ENCODE data around the gene CYTH1. TPM values are rescaled to one million over a fixed set of nuclear protein-coding genes. Genes with fewer than 3 reads are reported as not detected.
A peak's percentile ranks its signal among the peaks of the same experiment; 100 is the strongest.

Gene CYTH1
- total and polyA plus RNA-seq, 8 donors: 18.3 to 34.4 (median 23.5) TPM

- H3K27ac ChIP-seq: no peak overlapping the region
- no peak for ATAC-seq
- DNase-seq: no peak
- H3K27me3 ChIP-seq: no peaks in the 10 kb centered on the region
- FAIRE-seq: no peak
- 97 to 99% methylated on average over 2 of the region's 2 CpGs for WGBS, 2 donors
- intact Hi-C loops (cut with DNase I): no loop called here
- H3K36me3 ChIP-seq: no peaks in the 10 kb centered on the region
- H3K9me3 ChIP-seq: no peaks in the 10 kb centered on the region
- peaks cover 0 to 29% (median 13%) of the 10 kb centered on the region in 3 donors for H3K4me1 ChIP-seq
- H3K4me3 ChIP-seq: no peak overlapping the region
- TF ChIP-seq, protein P1, sequence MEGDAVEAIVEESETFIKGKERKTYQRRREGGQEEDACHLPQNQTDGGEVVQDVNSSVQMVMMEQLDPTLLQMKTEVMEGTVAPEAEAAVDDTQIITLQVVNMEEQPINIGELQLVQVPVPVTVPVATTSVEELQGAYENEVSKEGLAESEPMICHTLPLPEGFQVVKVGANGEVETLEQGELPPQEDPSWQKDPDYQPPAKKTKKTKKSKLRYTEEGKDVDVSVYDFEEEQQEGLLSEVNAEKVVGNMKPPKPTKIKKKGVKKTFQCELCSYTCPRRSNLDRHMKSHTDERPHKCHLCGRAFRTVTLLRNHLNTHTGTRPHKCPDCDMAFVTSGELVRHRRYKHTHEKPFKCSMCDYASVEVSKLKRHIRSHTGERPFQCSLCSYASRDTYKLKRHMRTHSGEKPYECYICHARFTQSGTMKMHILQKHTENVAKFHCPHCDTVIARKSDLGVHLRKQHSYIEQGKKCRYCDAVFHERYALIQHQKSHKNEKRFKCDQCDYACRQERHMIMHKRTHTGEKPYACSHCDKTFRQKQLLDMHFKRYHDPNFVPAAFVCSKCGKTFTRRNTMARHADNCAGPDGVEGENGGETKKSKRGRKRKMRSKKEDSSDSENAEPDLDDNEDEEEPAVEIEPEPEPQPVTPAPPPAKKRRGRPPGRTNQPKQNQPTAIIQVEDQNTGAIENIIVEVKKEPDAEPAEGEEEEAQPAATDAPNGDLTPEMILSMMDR (IDR thresholded peaks at IDR 0.05): no peak
Measured at GRCh38 chr17:78712043-78712442, 70.0 kb downstream of the CYTH1 start.

- peaks cover 0 to 15% (median 2%) of the 10 kb centered on the region in 3 donors for H3K4me1 ChIP-seq
- FAIRE-seq (no peak), ATAC-seq (no peak), DNase-seq (no peak)
- no peak overlapping the region for H3K27ac ChIP-seq
- intact Hi-C loops (cut with DNase I): no loop called here
- 93 to 96% methylated on average over 4 of the region's 4 CpGs for WGBS, 2 donors
- TF ChIP-seq, protein P1 (IDR thresholded peaks at IDR 0.05): no peak
- no peaks in the 10 kb centered on the region for H3K9me3 ChIP-seq
- no peaks in the 10 kb centered on the region for H3K36me3 ChIP-seq
- H3K27me3 ChIP-seq: no peaks in the 10 kb centered on the region
- H3K4me3 ChIP-seq: no peak overlapping the region
Measured at GRCh38 chr17:78710607-78711006, 71.5 kb downstream of the CYTH1 start.

GRCh38 chr17:78709751-78710181, 72.3 kb downstream of the CYTH1 start:
- ATAC-seq (no peak), DNase-seq (no peak), FAIRE-seq (no peak)
- Histone ChIP-seq H3K27ac (no peak overlapping the region), H3K9me3 (no peaks in the 10 kb centered on the region), H3K4me1 (peaks cover 0 to 7% (median 0%) of the 10 kb centered on the region in 3 donors), H3K27me3 (no peaks in the 10 kb centered on the region), H3K4me3 (no peak overlapping the region), H3K36me3 (no peaks in the 10 kb centered on the region)
- TF ChIP-seq, protein P1 (IDR thresholded peaks at IDR 0.05): no peak
- intact Hi-C loops (cut with DNase I): loop anchor here in 1 of 3 donors (10.0 kb wide), 1 partner anchor 205 kb away; no protein-coding TSS in a partner anchor
- WGBS, 2 donors: 77 to 79% methylated on average over 4 of the region's 4 CpGs

DNA sequence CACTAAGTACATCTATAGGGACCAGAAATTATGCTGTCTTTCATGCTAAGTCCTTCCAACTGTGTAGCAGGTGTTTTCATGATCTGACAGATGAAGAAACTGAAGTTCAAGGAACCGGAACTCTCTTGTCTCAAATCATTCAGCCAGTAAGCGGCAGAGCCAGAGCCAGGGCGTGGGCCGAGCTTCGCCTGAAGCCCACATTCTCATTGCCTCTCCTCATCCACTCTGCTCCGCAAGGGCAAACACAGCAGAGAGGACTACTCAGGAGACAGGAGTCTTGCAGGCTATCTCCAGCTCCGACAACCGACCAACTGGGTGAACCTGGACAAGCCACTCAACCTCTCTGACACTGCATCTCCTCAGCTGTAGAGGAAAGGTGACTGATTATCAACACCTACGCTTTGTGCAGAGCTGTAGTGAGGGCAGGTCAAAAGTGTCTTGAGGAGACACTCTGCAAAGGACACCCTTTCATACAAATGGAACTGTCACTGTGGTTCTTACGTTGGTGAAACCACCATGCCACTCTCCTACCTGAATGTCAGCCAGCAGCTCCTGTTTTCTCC, 72.9 kb downstream of the CYTH1 start:
- ATAC-seq (no peak), FAIRE-seq (no peak), DNase-seq (peak in 1 of 6 donors; percentile 66)
- intact Hi-C loops (cut with DNase I): loop anchor here in 1 of 3 donors (10.0 kb wide), 1 partner anchor 204 kb away; no protein-coding TSS in a partner anchor
- no peaks in the 10 kb centered on the region for H3K27me3 ChIP-seq
- H3K9me3 ChIP-seq: no peaks in the 10 kb centered on the region
- no peaks in the 10 kb centered on the region for H3K36me3 ChIP-seq
- 90 to 93% methylated on average over 10 of the region's 10 CpGs for WGBS, 2 donors
- no peak overlapping the region for H3K4me3 ChIP-seq
- H3K4me1 ChIP-seq: peaks cover 0 to 6% (median 0%) of the 10 kb centered on the region in 3 donors
- TF ChIP-seq, protein P1 (IDR thresholded peaks at IDR 0.05): no peak
- no peak overlapping the region for H3K27ac ChIP-seq

DNA sequence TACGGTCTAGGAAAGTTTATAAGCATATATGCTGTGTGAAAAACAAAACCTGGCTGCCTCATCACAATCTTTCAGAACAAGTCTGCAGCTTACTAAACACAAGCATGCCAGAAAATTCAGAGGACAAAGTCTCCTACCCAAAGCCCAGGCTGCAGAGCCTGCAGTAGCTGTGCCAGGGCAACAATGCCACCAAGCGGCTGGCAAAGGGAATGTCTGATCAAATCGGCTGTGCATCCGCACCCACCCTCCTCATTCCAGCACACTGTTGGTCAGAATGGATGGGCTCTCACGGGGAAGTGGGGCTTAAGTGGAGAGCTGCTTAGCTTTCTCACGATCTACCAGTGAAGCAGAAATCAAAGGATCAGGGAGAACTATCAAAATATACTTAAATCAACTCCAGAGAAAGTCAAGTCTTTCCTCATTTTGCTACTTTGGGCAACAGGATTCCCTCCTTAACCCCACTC, 73.5 kb downstream of the CYTH1 start:
- H3K36me3 ChIP-seq: no peaks in the 10 kb centered on the region
- no peaks in the 10 kb centered on the region for H3K9me3 ChIP-seq
- H3K4me3 ChIP-seq: no peak overlapping the region
- intact Hi-C loops (cut with DNase I): loop anchor here in 1 of 3 donors (10.0 kb wide), 1 partner anchor 204 kb away; no protein-coding TSS in a partner anchor
- WGBS, 2 donors: 2 to 9% methylated on average over 6 of the region's 6 CpGs
- H3K4me1 ChIP-seq: peaks cover 0 to 6% (median 0%) of the 10 kb centered on the region in 3 donors
- DNase-seq (peak; percentile 60 to 88 (median 75)), FAIRE-seq (no peak), ATAC-seq (peak; percentile 88 to 98 (median 96))
- H3K27ac ChIP-seq: no peak overlapping the region
- TF ChIP-seq, protein P1 (IDR thresholded peaks at IDR 0.05): peak in 3 of 4 donors; percentile 64 to 74 (median 71)
- no peaks in the 10 kb centered on the region for H3K27me3 ChIP-seq

All from pancreas (tissue), 10 donors.